ENCODE measurements around the gene RRAGC. TPM values are rescaled to one million over a fixed set of nuclear protein-coding genes. Genes with fewer than 3 reads are reported as not detected.

Gene RRAGC
- total RNA-seq, 6 donors from 2014 or later, result 9.0 to 30.8 (median 24.9) TPM

- Histone ChIP-seq H3K36me3 (no peaks in the 10 kb centered on the region), H3K9me3 (no peaks in the 10 kb centered on the region), H3K27ac (no peak overlapping the region), H3K4me3 (no peak overlapping the region), H3K27me3 (no peaks in the 10 kb centered on the region), H3K4me1 (no peaks in the 10 kb centered on the region)
- ATAC-seq (ENCODE audit: low FRiP score in 2 of 2), result no peak
- DNase-seq, result no peak
- TF ChIP-seq CTCF (IDR thresholded peaks at IDR 0.05) (no peak), EP300 (IDR thresholded peaks at IDR 0.05) (no peak), POLR2AphosphoS5 (IDR thresholded peaks at IDR 0.05) (no peak)
These were observed 39.2 kb upstream of the RRAGC start for GRCh38 chr1:38898653-38899230.

GRCh38 chr1:38896169-38896568 lies 36.6 kb upstream of the RRAGC start:
- no peaks in the 10 kb centered on the region for H3K27me3 ChIP-seq
- ATAC-seq (ENCODE audit: low FRiP score in 2 of 2) (no peak), DNase-seq (no peak)
- no peak overlapping the region for H3K27ac ChIP-seq
- WGBS, 2 donors, result 92% methylated on average over 2 of the region's 2 CpGs
- H3K4me3 ChIP-seq, result no peak overlapping the region
- H3K9me3 ChIP-seq, result no peaks in the 10 kb centered on the region
- TF ChIP-seq POLR2AphosphoS5 (IDR thresholded peaks at IDR 0.05), result no peak
- TF ChIP-seq CTCF (IDR thresholded peaks at IDR 0.05), result no peak
- TF ChIP-seq POLR2A (IDR thresholded peaks at IDR 0.05), result no peak
- TF ChIP-seq EP300 (IDR thresholded peaks at IDR 0.05), result no peak
- H3K4me1 ChIP-seq, result no peaks in the 10 kb centered on the region
- H3K36me3 ChIP-seq, result no peaks in the 10 kb centered on the region

GRCh38 chr1:38892976-38893375 lies 33.4 kb upstream of the RRAGC start:
- Histone ChIP-seq H3K4me3 (no peak overlapping the region), H3K27ac (no peak overlapping the region), H3K27me3 (no peaks in the 10 kb centered on the region), H3K4me1 (no peaks in the 10 kb centered on the region), H3K9me3 (no peaks in the 10 kb centered on the region), H3K36me3 (no peaks in the 10 kb centered on the region)
- DNase-seq, result no peak
- WGBS, 2 donors, result 61 to 79% methylated on average over 1 of the region's 1 CpG
- ATAC-seq (ENCODE audit: low FRiP score in 2 of 2), result no peak
- no peak for TF ChIP-seq POLR2A (IDR thresholded peaks at IDR 0.05)
- TF ChIP-seq CTCF (IDR thresholded peaks at IDR 0.05), result no peak
- TF ChIP-seq POLR2AphosphoS5 (IDR thresholded peaks at IDR 0.05), result no peak
- no peak for TF ChIP-seq EP300 (IDR thresholded peaks at IDR 0.05)

- no peaks in the 10 kb centered on the region for H3K27me3 ChIP-seq
- WGBS, 2 donors, result 77 to 87% methylated on average over 1 of the region's 1 CpG
- no peaks in the 10 kb centered on the region for H3K36me3 ChIP-seq
- no peak overlapping the region for H3K4me3 ChIP-seq
- ATAC-seq (ENCODE audit: low FRiP score in 2 of 2) (no peak), DNase-seq (no peak)
- no peaks in the 10 kb centered on the region for H3K9me3 ChIP-seq
- H3K27ac ChIP-seq, result no peak overlapping the region
- TF ChIP-seq POLR2A (IDR thresholded peaks at IDR 0.05), result no peak
- TF ChIP-seq CTCF (IDR thresholded peaks at IDR 0.05), result no peak
- TF ChIP-seq EP300 (IDR thresholded peaks at IDR 0.05), result no peak
- TF ChIP-seq POLR2AphosphoS5 (IDR thresholded peaks at IDR 0.05), result no peak
- H3K4me1 ChIP-seq, result no peaks in the 10 kb centered on the region
These were observed 32.2 kb upstream of the RRAGC start for GRCh38 chr1:38891753-38892152.

- Histone ChIP-seq H3K36me3 (no peaks in the 10 kb centered on the region), H3K27me3 (no peaks in the 10 kb centered on the region), H3K27ac (no peak overlapping the region), H3K9me3 (no peaks in the 10 kb centered on the region), H3K4me1 (no peaks in the 10 kb centered on the region), H3K4me3 (no peak overlapping the region)
- ATAC-seq (ENCODE audit: low FRiP score in 2 of 2) (no peak), DNase-seq (no peak)
- TF ChIP-seq POLR2AphosphoS5 (IDR thresholded peaks at IDR 0.05), result no peak
- TF ChIP-seq POLR2A (IDR thresholded peaks at IDR 0.05), result no peak
- TF ChIP-seq CTCF (IDR thresholded peaks at IDR 0.05), result no peak
- TF ChIP-seq EP300 (IDR thresholded peaks at IDR 0.05), result no peak
- WGBS, 2 donors, result 73 to 84% methylated on average over 5 of the region's 5 CpGs
These were observed 30.0 kb upstream of the RRAGC start for GRCh38 chr1:38889589-38889988.
